Erythroblast (primary cell): ENCODE measurements around the gene GBP3.
"Not testable (repeated sequence)": the region's sequence is repeated elsewhere in the genome, so short reads cannot be mapped to it uniquely, and the experiment has no call there.

Experiments
- DNase-seq, 2 experiments: peaks; one replicate each; lab custom pipeline; 2025; lab: John Stamatoyannopoulos, UW
- GATA1 ChIP-seq: IDR thresholded peaks from 2 replicates; pipeline ENCODE4 v1.6.1; 2011; ENCODE audit warnings: low read depth, mild to moderate bottlenecking, control low read depth, low read length, moderate library complexity
- POLR2A ChIP-seq: IDR thresholded peaks from 2 replicates; pipeline ENCODE4 v1.6.1; 2011; ENCODE audit warnings: mild to moderate bottlenecking, low read length

The GBP3 gene

GRCh38 chr1:89022167-89022959, at the start of gene GBP3:
Gene GBP3, minus strand, starts transcription at chr1:89022866. Its CDS starts 2,145 bp downstream, at chr1:89020721.
- DNase-seq = peak; percentile 37 to 64
- no peak for TF ChIP-seq GATA1

- no peak for DNase-seq
- no peak for TF ChIP-seq POLR2A
- no peak for TF ChIP-seq GATA1
These were observed 47.8 kb upstream of the GBP3 start for GRCh38 chr1:89070509-89070908.

- peak in 1 of 2 experiments; percentile 7 for DNase-seq
- TF ChIP-seq GATA1 = no peak
These were observed 47.3 kb upstream of the GBP3 start for GRCh38 chr1:89069951-89070350.

GRCh38 chr1:89068291-89068690, 45.6 kb upstream of the GBP3 start:
- no peak for DNase-seq
- TF ChIP-seq GATA1 (no peak), POLR2A (no peak)

- DNase-seq = no peak
- TF ChIP-seq GATA1 = no peak
- no peak for TF ChIP-seq POLR2A
These were observed 42.6 kb upstream of the GBP3 start, which contains the start of gene GBP1 for GRCh38 chr1:89065079-89065868. Gene GBP1, minus strand, starts transcription at chr1:89065208. Its CDS starts 1,974 bp downstream, at chr1:89063234.

- DNase-seq = no peak
- no peak for TF ChIP-seq POLR2A
- TF ChIP-seq GATA1 = no peak
These were observed 42.0 kb upstream of the GBP3 start for GRCh38 chr1:89064632-89065031.

- no peak for TF ChIP-seq POLR2A
- TF ChIP-seq GATA1 = no peak
- no peak for DNase-seq
These were observed 40.4 kb upstream of the GBP3 start for GRCh38 chr1:89063094-89063493.

GRCh38 chr1:89060091-89060490, 37.4 kb upstream of the GBP3 start:
- TF ChIP-seq GATA1 (no peak), POLR2A (no peak)
- DNase-seq = no peak

GRCh38 chr1:89051955-89052312, 29.3 kb upstream of the GBP3 start:
- DNase-seq = no peak
- TF ChIP-seq GATA1 = no peak
- TF ChIP-seq POLR2A = no peak

- TF ChIP-seq POLR2A (no peak), GATA1 (no peak)
- no peak for DNase-seq
These were observed 28.8 kb upstream of the GBP3 start for GRCh38 chr1:89051300-89051954.

GRCh38 chr1:89050649-89051033, 28.0 kb upstream of the GBP3 start:
- DNase-seq = no peak
- TF ChIP-seq POLR2A (no peak), GATA1 (no peak)

GRCh38 chr1:89049901-89050648, 27.4 kb upstream of the GBP3 start:
- DNase-seq = not testable (repeated sequence)

GRCh38 chr1:89049187-89049586, 26.5 kb upstream of the GBP3 start:
- not testable (repeated sequence) for DNase-seq
